GM15510 (cell line): ENCODE measurements around the gene DKKL1.

Experiments used
- POLR2A ChIP-seq: IDR thresholded peaks from 3 replicates; pipeline ENCODE4 v1.6.1; 2011; ENCODE audit warnings: borderline replicate concordance; ENCODE audit not compliant: insufficient read length; ENCODE audit errors: extremely low read depth

DKKL1 gene

GRCh38 chr19:49371184-49371583 is 7.5 kb downstream of the DKKL1 start:
- no peak for TF ChIP-seq POLR2A

GRCh38 chr19:49374665-49375434 is 11.2 kb downstream of the DKKL1 start:
- no peak for TF ChIP-seq POLR2A

- TF ChIP-seq POLR2A, result no peak
These were observed 14.8 kb downstream of the DKKL1 start for GRCh38 chr19:49378512-49378911.

- no peak for TF ChIP-seq POLR2A
These were observed 16.7 kb downstream of the DKKL1 start for GRCh38 chr19:49380391-49380790.

GRCh38 chr19:49382639-49383038 is 19.0 kb downstream of the DKKL1 start:
- TF ChIP-seq POLR2A, result no peak

GRCh38 chr19:49383599-49383998 is 19.9 kb downstream of the DKKL1 start:
- TF ChIP-seq POLR2A, result no peak

- TF ChIP-seq POLR2A, result no peak
These were observed 24.3 kb downstream of the DKKL1 start, which contains the start of gene KASH5 for GRCh38 chr19:49387936-49388372. Gene KASH5, plus strand, starts transcription at chr19:49388249. Its CDS starts 2,635 bp downstream, at chr19:49390884.

- TF ChIP-seq POLR2A, result no peak
These were observed 25.7 kb downstream of the DKKL1 start for GRCh38 chr19:49389406-49389805.

- TF ChIP-seq POLR2A, result no peak
These were observed 26.7 kb downstream of the DKKL1 start for GRCh38 chr19:49390131-49390928.

GRCh38 chr19:49390929-49391359 is 27.3 kb downstream of the DKKL1 start:
- TF ChIP-seq POLR2A, result no peak

- TF ChIP-seq POLR2A, result no peak
These were observed 28.1 kb downstream of the DKKL1 start for GRCh38 chr19:49391581-49392399.

- no peak for TF ChIP-seq POLR2A
These were observed 30.2 kb downstream of the DKKL1 start for GRCh38 chr19:49393881-49394280.

- TF ChIP-seq POLR2A, result no peak
These were observed 32.1 kb downstream of the DKKL1 start for GRCh38 chr19:49395581-49396407.
